ENCODE results near the gene JAKMIP3.

Gene JAKMIP3

DNA sequence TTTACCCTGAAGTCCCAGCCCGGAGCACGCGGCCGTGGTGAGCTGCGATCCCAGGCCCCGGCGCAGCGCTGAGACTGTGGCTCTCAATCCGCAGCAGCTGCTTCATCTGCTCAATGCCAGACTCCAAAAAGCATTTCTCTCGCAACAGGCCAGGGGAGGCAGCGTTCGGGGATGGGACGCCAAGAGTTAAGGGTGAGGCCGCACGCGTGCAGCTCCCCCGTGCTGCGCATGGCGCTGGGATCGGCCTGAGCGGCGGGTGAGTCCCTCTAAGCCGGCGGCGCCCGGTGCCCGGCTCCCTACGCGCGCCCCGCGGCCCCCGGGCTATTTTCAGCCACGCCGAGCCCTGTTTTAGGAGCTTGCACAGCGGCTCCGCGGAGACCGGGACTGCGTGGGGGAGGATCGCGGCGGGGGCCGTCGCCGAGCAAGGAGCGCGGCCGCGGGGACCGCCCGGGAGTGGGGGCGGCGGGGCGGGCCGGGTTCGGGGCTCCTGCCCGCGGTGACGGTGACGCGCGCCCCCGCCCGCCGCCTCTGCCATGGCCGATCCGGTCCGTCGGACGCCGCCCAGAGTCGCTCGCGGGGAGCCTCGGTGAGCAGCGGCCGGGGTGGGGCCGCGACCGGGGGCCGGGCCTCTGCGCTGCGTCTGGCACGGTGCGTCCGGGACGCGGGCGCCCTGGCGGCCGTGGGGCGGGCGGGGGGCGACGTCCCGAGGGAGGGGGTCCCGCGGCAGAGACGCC, 29.4 kb upstream of the JAKMIP3 start:
- no peaks in the 10 kb centered on the region for H3K36me3 ChIP-seq (ENCODE audit: insufficient read depth, low read length)
- peaks cover 3% of the 10 kb centered on the region for H3K27me3 ChIP-seq (ENCODE audit: insufficient read depth, low read length, poor library complexity)
- DNase-seq (no peak), ATAC-seq (ENCODE audit: insufficient read depth, low read depth) (no peak)
- H2AFZ ChIP-seq (ENCODE audit: low read depth, low read length), result no peak overlapping the region
- no peaks in the 10 kb centered on the region for H4K20me1 ChIP-seq (ENCODE audit: insufficient read depth, low read length)
- H3K9me3 ChIP-seq (ENCODE audit: insufficient read depth, low read length, severe bottlenecking), result no peaks in the 10 kb centered on the region
- H3K4me3 ChIP-seq (ENCODE audit: low read depth in 1 of 2, low read length in 2 of 2), result no peak overlapping the region
- H3K4me1 ChIP-seq (ENCODE audit: insufficient read depth, low read length), result no peaks in the 10 kb centered on the region
- H3K27ac ChIP-seq (ENCODE audit: low read length), result no peak overlapping the region
- TF ChIP-seq, protein P1, sequence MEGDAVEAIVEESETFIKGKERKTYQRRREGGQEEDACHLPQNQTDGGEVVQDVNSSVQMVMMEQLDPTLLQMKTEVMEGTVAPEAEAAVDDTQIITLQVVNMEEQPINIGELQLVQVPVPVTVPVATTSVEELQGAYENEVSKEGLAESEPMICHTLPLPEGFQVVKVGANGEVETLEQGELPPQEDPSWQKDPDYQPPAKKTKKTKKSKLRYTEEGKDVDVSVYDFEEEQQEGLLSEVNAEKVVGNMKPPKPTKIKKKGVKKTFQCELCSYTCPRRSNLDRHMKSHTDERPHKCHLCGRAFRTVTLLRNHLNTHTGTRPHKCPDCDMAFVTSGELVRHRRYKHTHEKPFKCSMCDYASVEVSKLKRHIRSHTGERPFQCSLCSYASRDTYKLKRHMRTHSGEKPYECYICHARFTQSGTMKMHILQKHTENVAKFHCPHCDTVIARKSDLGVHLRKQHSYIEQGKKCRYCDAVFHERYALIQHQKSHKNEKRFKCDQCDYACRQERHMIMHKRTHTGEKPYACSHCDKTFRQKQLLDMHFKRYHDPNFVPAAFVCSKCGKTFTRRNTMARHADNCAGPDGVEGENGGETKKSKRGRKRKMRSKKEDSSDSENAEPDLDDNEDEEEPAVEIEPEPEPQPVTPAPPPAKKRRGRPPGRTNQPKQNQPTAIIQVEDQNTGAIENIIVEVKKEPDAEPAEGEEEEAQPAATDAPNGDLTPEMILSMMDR (IDR thresholded peaks at IDR 0.05; ENCODE audit: borderline replicate concordance, extremely low read depth, low read length, poor library complexity, severe bottlenecking), result no peak
- no peak for TF ChIP-seq EZH2 (IDR thresholded peaks at IDR 0.05; ENCODE audit: borderline replicate concordance, low read depth, low read length, severe bottlenecking)
- H3K79me2 ChIP-seq (ENCODE audit: insufficient read depth, low read length), result no peaks in the 10 kb centered on the region
- H3K9ac ChIP-seq (ENCODE audit: low read depth, low read length), result no peak overlapping the region
- no peak overlapping the region for H3K4me2 ChIP-seq (ENCODE audit: insufficient read depth, low read length)

DNA sequence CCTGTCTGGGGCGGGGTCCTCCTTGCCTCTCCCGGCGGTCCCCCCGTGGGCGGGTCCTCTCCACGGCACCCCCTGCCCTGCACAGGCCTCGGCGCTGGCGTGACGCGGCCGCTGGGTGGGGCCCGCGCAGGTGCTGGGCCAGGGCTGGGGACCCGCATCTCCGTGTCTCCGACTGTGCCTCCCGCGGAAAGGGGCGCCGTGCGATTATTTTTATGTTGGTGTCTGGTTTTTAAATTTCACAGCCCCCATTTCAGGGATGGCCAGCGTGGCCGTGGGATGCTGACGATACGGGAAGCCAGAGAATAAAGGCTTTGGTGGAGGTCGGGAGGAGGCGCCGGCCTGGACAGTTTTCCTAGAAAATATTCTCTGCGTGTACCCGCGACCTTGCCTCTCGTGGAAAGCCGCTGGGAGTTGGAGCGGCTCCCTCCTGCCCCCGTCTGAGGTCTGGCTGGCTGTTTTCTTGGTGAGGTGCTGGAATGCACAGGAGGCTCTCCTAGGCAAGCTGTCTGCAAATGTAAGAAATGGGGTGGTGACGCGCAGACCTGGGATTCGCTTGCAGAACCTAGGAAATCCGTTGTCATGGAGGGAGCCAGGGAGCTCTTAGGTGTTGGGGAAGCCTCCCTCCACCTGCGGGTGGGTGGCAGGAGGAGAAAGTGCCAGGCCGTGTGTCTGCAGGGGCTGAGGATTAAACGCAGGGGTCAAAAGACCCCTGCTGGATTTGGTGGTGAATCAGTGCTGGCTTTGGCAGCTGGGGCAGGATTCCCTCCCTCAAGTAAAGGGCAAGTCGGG, 28.7 kb upstream of the JAKMIP3 start:
- Histone ChIP-seq H3K4me1 (ENCODE audit: insufficient read depth, low read length) (no peaks in the 10 kb centered on the region), H3K27me3 (ENCODE audit: insufficient read depth, low read length, poor library complexity) (peaks cover 3% of the 10 kb centered on the region), H3K9me3 (ENCODE audit: insufficient read depth, low read length, severe bottlenecking) (no peaks in the 10 kb centered on the region), H3K79me2 (ENCODE audit: insufficient read depth, low read length) (no peaks in the 10 kb centered on the region), H3K4me2 (ENCODE audit: insufficient read depth, low read length) (no peak overlapping the region), H2AFZ (ENCODE audit: low read depth, low read length) (no peak overlapping the region), H4K20me1 (ENCODE audit: insufficient read depth, low read length) (no peaks in the 10 kb centered on the region), H3K4me3 (ENCODE audit: low read depth in 1 of 2, low read length in 2 of 2) (no peak overlapping the region), H3K36me3 (ENCODE audit: insufficient read depth, low read length) (no peaks in the 10 kb centered on the region), H3K27ac (ENCODE audit: low read length) (no peak overlapping the region), H3K9ac (ENCODE audit: low read depth, low read length) (no peak overlapping the region)
- DNase-seq (no peak), ATAC-seq (ENCODE audit: insufficient read depth, low read depth) (no peak)
- no peak for TF ChIP-seq EZH2 (IDR thresholded peaks at IDR 0.05; ENCODE audit: borderline replicate concordance, low read depth, low read length, severe bottlenecking)
- TF ChIP-seq, protein P1 (IDR thresholded peaks at IDR 0.05; ENCODE audit: borderline replicate concordance, extremely low read depth, low read length, poor library complexity, severe bottlenecking), result no peak

DNA sequence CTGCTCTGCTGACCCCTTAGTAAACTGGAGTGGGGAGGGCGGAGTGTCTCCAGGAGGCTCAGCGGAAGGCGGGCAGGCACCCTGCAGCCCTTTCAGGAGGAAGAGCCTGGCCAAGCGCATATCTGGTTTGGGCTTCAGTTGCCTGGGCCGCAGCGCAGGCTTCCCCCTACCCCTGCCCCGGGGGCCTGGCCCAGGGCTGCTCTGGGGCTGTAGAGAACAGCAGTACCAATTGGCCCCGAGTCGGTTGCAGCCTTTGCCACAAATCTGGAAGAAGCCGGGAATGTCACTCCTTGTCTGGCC, 28.1 kb upstream of the JAKMIP3 start:
- H3K9me3 ChIP-seq (ENCODE audit: insufficient read depth, low read length, severe bottlenecking), result no peaks in the 10 kb centered on the region
- no peak overlapping the region for H3K9ac ChIP-seq (ENCODE audit: low read depth, low read length)
- H3K27me3 ChIP-seq (ENCODE audit: insufficient read depth, low read length, poor library complexity), result peaks cover 3% of the 10 kb centered on the region
- no peaks in the 10 kb centered on the region for H3K79me2 ChIP-seq (ENCODE audit: insufficient read depth, low read length)
- H3K36me3 ChIP-seq (ENCODE audit: insufficient read depth, low read length), result no peaks in the 10 kb centered on the region
- H3K27ac ChIP-seq (ENCODE audit: low read length), result no peak overlapping the region
- no peak overlapping the region for H2AFZ ChIP-seq (ENCODE audit: low read depth, low read length)
- no peaks in the 10 kb centered on the region for H4K20me1 ChIP-seq (ENCODE audit: insufficient read depth, low read length)
- no peaks in the 10 kb centered on the region for H3K4me1 ChIP-seq (ENCODE audit: insufficient read depth, low read length)
- DNase-seq, result no peak
- TF ChIP-seq, protein P1 (IDR thresholded peaks at IDR 0.05; ENCODE audit: borderline replicate concordance, extremely low read depth, low read length, poor library complexity, severe bottlenecking), result no peak
- no peak for TF ChIP-seq EZH2 (IDR thresholded peaks at IDR 0.05; ENCODE audit: borderline replicate concordance, low read depth, low read length, severe bottlenecking)
- no peak for ATAC-seq (ENCODE audit: insufficient read depth, low read depth)
- H3K4me2 ChIP-seq (ENCODE audit: insufficient read depth, low read length), result no peak overlapping the region
- no peak overlapping the region for H3K4me3 ChIP-seq (ENCODE audit: low read depth in 1 of 2, low read length in 2 of 2)
